Mesendoderm (in vitro differentiated cells): Measurements from ENCODE around the gene NHLRC4.

ENCODE experiments used
- DNase-seq: peaks from one replicate; pipeline ENCODE4 v3.0.0; 2013
- H2AK5ac ChIP-seq: 2 replicates; pipeline ENCODE4 v1.6.1; 2013; ENCODE audit warnings: low read length, inconsistent platforms
- H2BK120ac ChIP-seq: 2 replicates; pipeline ENCODE4 v1.6.1; 2013; ENCODE audit warnings: low read depth, mild to moderate bottlenecking, low read length, moderate library complexity, mixed read lengths
- H2BK15ac ChIP-seq: replicated peaks from 2 replicates; pipeline ENCODE4 v1.6.1; 2013; ENCODE audit warnings: low read depth, mild to moderate bottlenecking, moderate library complexity
- H2BK5ac ChIP-seq: 2 replicates; pipeline ENCODE4 v1.6.1; 2013; ENCODE audit warnings: low read length, inconsistent platforms
- H3K18ac ChIP-seq: 2 replicates; pipeline ENCODE4 v1.6.1; 2013; ENCODE audit warnings: mild to moderate bottlenecking, low read length, mixed read lengths
- H3K23ac ChIP-seq: one replicate; pipeline ENCODE4 v1.6.1; 2013; ENCODE audit warnings: low read length
- H3K27ac ChIP-seq: 2 replicates; pipeline ENCODE4 v1.5.1; 2013; ENCODE audit warnings: low read depth, mild to moderate bottlenecking, inconsistent platforms, low read length, moderate library complexity
- H3K27me3 ChIP-seq: 2 replicates; pipeline ENCODE4 v1.6.1; 2013; ENCODE audit warnings: low read length, control low read depth, mild to moderate bottlenecking, inconsistent platforms; ENCODE audit not compliant: insufficient read depth, poor library complexity
- H3K36me3 ChIP-seq: 2 replicates; pipeline ENCODE4 v1.6.1; 2013; ENCODE audit warnings: low read length, inconsistent platforms; ENCODE audit not compliant: control insufficient read depth, insufficient read depth
- H3K4ac ChIP-seq: one replicate; pipeline ENCODE4 v1.6.1; 2013; ENCODE audit warnings: low read depth, mild to moderate bottlenecking, low read length, moderate library complexity
- H3K4me1 ChIP-seq: 2 replicates; pipeline ENCODE4 v1.6.1; 2013; ENCODE audit warnings: low read depth, low read length, inconsistent platforms; ENCODE audit not compliant: control insufficient read depth
- H3K4me2 ChIP-seq: 2 replicates; pipeline ENCODE4 v1.6.1; 2013; ENCODE audit warnings: low read length
- H3K4me3 ChIP-seq: 2 replicates; pipeline ENCODE4 v1.5.1; 2013; ENCODE audit warnings: mild to moderate bottlenecking, low read length
- H3K56ac ChIP-seq: one replicate; pipeline ENCODE4 v1.6.1; 2013; ENCODE audit warnings: low read length
- H3K79me1 ChIP-seq: 2 replicates; pipeline ENCODE4 v1.6.1; 2013; ENCODE audit warnings: low read length, inconsistent platforms
- H3K79me2 ChIP-seq: 2 replicates; pipeline ENCODE4 v1.6.1; 2013; ENCODE audit warnings: mild to moderate bottlenecking, low read length; ENCODE audit not compliant: control insufficient read depth, insufficient read depth
- H3K9ac ChIP-seq: 2 replicates; pipeline ENCODE4 v1.6.1; 2013; ENCODE audit warnings: low read length, inconsistent platforms
- H4K5ac ChIP-seq: one replicate; pipeline ENCODE4 v1.6.1; 2013; ENCODE audit warnings: low read length
- H4K8ac ChIP-seq: one replicate; pipeline ENCODE4 v1.6.1; 2013; ENCODE audit warnings: low read depth, mild to moderate bottlenecking, control low read depth, low read length, moderate library complexity
- WGBS: extraction: QIAGEN DNeasy Blood & Tissue Kit; methylation state at CpG from one replicate; pipeline ENCODE4 v1.1.7; 2013; ENCODE audit warnings: low lambda C conversion rate, missing lambda C conversion rate; ENCODE audit not compliant: insufficient coverage; ENCODE audit errors: extremely low coverage; 5-methylcytosine and 5-hydroxymethylcytosine counted together

NHLRC4 gene

DNA sequence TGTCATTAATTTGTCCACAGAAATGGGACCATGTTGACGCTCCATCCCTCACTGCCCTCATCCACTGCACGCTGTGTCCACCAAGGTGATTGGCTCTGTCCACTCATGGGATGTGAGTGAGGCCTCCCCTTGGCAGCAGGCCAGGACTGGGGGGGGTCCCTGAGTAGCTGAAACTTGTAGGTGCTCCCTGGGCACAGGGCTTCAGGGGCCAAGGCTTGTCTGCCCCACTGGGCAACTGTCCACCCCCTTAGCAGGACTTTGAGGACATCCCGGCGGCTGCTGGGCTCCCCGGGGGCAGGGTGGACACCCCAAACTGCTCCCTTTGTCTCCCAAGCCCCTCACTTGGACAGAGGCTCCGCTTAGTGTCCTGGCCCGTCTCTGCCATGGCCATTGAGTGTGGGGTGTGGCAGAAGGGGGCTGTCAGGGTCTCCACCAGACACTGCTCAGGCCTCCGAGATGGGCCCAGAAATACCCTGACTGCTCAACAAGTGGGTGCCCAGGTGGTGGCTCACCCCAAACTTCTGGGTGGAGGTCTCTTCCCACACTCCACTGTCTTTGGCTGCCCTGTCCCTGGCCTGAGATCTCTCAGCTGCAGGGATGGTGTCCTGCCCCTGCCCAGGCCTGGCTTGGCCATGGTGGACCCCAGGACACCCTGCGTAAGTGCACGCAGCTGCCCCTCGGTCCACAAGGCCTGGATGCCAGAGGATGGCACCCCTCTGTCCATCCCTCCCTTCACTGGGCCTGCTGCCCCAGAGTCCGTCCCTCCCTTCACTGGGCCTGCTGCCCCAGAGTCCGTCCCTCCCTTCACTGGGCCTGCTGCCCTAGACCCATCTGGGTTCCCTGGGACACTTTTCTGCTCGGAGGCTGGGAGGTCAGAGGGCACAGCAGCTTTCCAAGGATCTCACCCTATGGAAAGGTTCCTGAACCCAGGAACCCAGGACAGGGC is 20.1 kb downstream of the NHLRC4 start:
- no peak overlapping the region for H2BK5ac ChIP-seq
- H3K79me1 ChIP-seq, result peaks cover 12% of the 10 kb centered on the region
- no peak for DNase-seq
- peaks cover 12% of the 10 kb centered on the region for H3K79me2 ChIP-seq
- no peak overlapping the region for H4K5ac ChIP-seq
- H2BK15ac ChIP-seq, result no peak overlapping the region
- H3K36me3 ChIP-seq, result no peaks in the 10 kb centered on the region
- no peak overlapping the region for H2AK5ac ChIP-seq
- H3K18ac ChIP-seq, result no peak overlapping the region
- no peak overlapping the region for H4K8ac ChIP-seq
- H2BK120ac ChIP-seq, result no peak overlapping the region
- H3K4ac ChIP-seq, result no peak overlapping the region
- WGBS, result no CpG with 5 or more reads among the region's 14 CpGs
- no peak overlapping the region for H3K9ac ChIP-seq
- no peaks in the 10 kb centered on the region for H3K27me3 ChIP-seq
- H3K4me2 ChIP-seq, result no peak overlapping the region
- H3K4me3 ChIP-seq, result no peak overlapping the region
- no peak overlapping the region for H3K27ac ChIP-seq
- H3K4me1 ChIP-seq, result peaks cover 3% of the 10 kb centered on the region
- no peak overlapping the region for H3K23ac ChIP-seq
- H3K56ac ChIP-seq, result no peak overlapping the region

DNA sequence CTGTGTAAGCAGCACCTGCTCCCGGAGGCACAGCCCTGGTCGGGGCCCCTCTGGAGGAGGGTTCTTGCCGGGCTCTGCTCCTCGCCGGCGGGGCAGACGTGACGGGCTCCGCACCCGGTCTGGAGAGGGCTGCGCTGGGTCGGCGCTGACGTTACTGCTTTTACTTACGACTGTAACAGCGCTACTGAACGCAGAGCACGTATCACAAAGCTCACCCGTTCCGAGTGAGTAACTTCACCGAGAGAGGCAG is 21.8 kb downstream of the NHLRC4 start:
- DNase-seq, result peak; percentile 72
- Histone ChIP-seq H3K27me3 (no peaks in the 10 kb centered on the region), H2BK120ac (no peak overlapping the region), H3K4me1 (peaks cover 3% of the 10 kb centered on the region), H3K36me3 (no peaks in the 10 kb centered on the region), H2BK15ac (no peak overlapping the region), H3K18ac (peak overlapping the region; percentile 53), H3K79me2 (peaks cover 12% of the 10 kb centered on the region), H4K8ac (no peak overlapping the region), H3K4me2 (peak overlapping the region; percentile 85), H4K5ac (no peak overlapping the region), H3K9ac (peak overlapping the region; percentile 97), H3K4me3 (peak overlapping the region; percentile 92), H2AK5ac (no peak overlapping the region), H3K79me1 (peaks cover 14% of the 10 kb centered on the region), H3K27ac (peak overlapping the region; percentile 97), H3K56ac (peak overlapping the region; percentile 100), H3K23ac (peak overlapping the region; percentile 89), H2BK5ac (peak overlapping the region; percentile 73), H3K4ac (peak overlapping the region; percentile 26)
- WGBS, result no CpG with 5 or more reads among the region's 21 CpGs

DNA sequence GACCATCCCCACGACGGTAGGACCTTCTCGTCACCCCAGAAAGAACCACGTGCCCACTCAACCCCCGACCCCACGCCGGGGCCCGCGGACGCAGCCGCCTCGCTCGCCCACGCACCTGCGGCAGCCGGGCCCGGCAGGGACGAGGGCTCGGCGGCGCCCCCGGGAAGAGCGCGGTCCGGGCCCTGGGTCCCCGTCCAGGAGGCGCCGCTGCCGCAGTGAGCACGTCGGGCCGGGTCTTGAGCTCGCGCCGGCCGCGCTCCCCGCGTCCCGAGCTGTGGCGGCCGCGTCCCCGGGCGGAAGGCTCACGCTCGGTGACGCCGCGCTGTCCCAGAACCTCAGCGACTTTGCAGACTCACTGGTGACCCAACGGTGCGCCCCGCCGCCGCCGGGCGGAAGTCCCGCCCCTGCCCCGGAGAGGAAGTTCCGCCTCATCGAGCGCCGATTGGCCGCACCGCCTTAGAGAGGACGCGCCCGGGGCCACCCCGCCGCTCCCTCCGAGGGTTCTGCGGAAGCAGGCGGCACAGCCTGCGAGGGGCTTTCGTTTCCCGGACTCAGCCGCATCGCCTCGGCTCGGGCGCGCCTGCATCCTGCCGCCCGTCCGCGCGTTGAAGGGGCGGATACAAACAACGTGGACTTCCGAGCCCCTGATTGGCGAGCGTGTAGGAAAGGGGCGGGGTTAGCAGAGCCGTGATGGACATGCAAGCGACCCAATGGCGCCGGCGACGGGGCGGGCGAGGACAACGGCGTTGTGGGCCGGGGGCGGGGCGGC is 22.3 kb downstream of the NHLRC4 start:
- H2BK120ac ChIP-seq, result no peak overlapping the region
- H3K4me2 ChIP-seq, result peak overlapping the region; percentile 85
- no peaks in the 10 kb centered on the region for H3K27me3 ChIP-seq
- H3K56ac ChIP-seq, result peak overlapping the region; percentile 100
- no peaks in the 10 kb centered on the region for H3K36me3 ChIP-seq
- DNase-seq, result peak; percentile 97
- H3K23ac ChIP-seq, result peak overlapping the region; percentile 89
- H2AK5ac ChIP-seq, result no peak overlapping the region
- peaks cover 14% of the 10 kb centered on the region for H3K79me1 ChIP-seq
- H3K4me3 ChIP-seq, result peak overlapping the region; percentile 92
- H3K27ac ChIP-seq, result peak overlapping the region; percentile 97
- H4K5ac ChIP-seq, result no peak overlapping the region
- H3K9ac ChIP-seq, result peak overlapping the region; percentile 97
- H2BK15ac ChIP-seq, result no peak overlapping the region
- peaks cover 3% of the 10 kb centered on the region for H3K4me1 ChIP-seq
- peak overlapping the region; percentile 86 for H3K18ac ChIP-seq
- H2BK5ac ChIP-seq, result peak overlapping the region; percentile 99
- H3K79me2 ChIP-seq, result peaks cover 12% of the 10 kb centered on the region
- peak overlapping the region; percentile 29 for H3K4ac ChIP-seq
- WGBS, result no CpG with 5 or more reads among the region's 107 CpGs
- no peak overlapping the region for H4K8ac ChIP-seq

DNA sequence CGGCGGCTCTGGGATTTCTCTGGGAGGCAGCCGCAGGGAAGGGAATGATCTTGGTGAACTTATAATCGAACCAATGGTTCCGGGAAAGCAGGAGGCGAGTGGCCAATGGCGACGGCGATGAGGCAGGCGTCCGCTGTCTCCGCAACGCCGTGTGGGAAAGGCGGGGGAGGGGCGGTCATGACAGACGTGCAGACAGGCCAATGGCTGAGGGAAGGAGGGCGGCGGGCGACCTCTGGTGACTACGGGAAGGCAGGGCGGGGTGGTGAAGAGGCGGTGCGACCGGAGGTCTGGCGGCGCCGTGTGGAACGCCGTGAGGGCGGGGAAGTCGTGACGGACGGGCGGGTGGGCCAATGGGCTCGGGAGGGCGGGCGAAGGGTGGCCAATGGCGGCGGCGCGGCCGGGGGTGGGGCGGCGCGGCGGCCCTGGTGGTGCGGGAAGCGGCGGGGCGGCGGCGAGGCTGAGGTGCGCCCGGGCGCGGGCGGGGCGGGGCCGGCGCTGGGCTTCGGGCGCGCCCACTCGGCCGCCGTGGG is 22.9 kb downstream of the NHLRC4 start, which contains the start of gene RAB40C:
TSS of gene RAB40C (plus strand) at position 409 of the 530 bp plus-strand sequence. CDS start 226 bp downstream, outside the sequence.
- H3K4me1 ChIP-seq, result peaks cover 3% of the 10 kb centered on the region
- peak within 1 kb of the TSS; percentile 100 for H3K56ac ChIP-seq
- no peak within 1 kb of the TSS for H2AK5ac ChIP-seq
- H2BK120ac ChIP-seq, result no peak within 1 kb of the TSS
- H4K8ac ChIP-seq, result no peak within 1 kb of the TSS
- H3K4me3 ChIP-seq, result peak within 1 kb of the TSS; percentile 92
- peak; percentile 98 for DNase-seq
- H3K36me3 ChIP-seq, result no peaks in the 10 kb centered on the region
- H3K4ac ChIP-seq, result peak within 1 kb of the TSS; percentile 29
- no peak within 1 kb of the TSS for H4K5ac ChIP-seq
- peak within 1 kb of the TSS; percentile 97 for H3K27ac ChIP-seq
- peak within 1 kb of the TSS; percentile 86 for H3K18ac ChIP-seq
- peak within 1 kb of the TSS; percentile 87 for H3K4me2 ChIP-seq
- no peaks in the 10 kb centered on the region for H3K27me3 ChIP-seq
- peak within 1 kb of the TSS; percentile 99 for H2BK5ac ChIP-seq
- H3K9ac ChIP-seq, result peak within 1 kb of the TSS; percentile 97
- H3K79me2 ChIP-seq, result peaks cover 12% of the 10 kb centered on the region
- H3K23ac ChIP-seq, result peak within 1 kb of the TSS; percentile 94
- peaks cover 16% of the 10 kb centered on the region for H3K79me1 ChIP-seq
- WGBS, result no CpG with 5 or more reads among the region's 67 CpGs
- H2BK15ac ChIP-seq, result no peak within 1 kb of the TSS

DNA sequence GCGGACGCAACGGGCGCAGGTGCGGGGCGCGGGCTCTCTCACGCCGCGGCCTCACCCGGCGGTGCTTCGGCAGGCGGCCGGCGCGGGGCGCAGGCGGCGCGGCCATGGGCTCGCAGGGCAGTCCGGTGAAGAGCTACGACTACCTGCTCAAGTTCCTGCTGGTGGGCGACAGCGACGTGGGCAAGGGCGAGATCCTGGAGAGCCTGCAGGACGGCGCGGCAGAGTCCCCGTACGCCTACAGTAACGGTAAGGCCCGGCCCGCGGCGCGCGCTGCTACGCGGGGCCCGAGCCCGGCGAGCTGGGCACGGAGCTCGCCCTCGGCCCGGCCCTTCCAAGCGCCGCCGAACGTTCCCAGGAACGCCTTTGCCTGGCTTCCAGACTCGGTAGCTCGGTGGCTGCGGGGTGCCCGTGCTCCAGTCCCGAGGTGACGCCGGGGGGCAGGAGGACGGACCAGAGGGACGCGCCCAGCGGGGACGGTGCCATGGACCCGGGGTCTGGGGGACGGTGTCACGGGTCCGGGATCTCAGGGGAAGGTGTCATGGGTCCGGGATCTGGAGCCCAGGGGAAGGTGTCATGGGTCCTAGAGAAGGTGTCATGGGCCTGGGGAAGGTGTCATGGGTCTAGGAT is 23.5 kb downstream of the NHLRC4 start:
- DNase-seq, result no peak
- no CpG with 5 or more reads among the region's 71 CpGs for WGBS
- Histone ChIP-seq H3K27ac (no peak overlapping the region), H3K4me2 (peak overlapping the region; percentile 87), H3K4me1 (peaks cover 3% of the 10 kb centered on the region), H3K18ac (peak overlapping the region; percentile 6), H4K5ac (no peak overlapping the region), H3K23ac (peak overlapping the region; percentile 66), H3K79me2 (peaks cover 12% of the 10 kb centered on the region), H2AK5ac (no peak overlapping the region), H2BK5ac (no peak overlapping the region), H3K9ac (peak overlapping the region; percentile 90), H4K8ac (no peak overlapping the region), H3K36me3 (no peaks in the 10 kb centered on the region), H3K56ac (peak overlapping the region; percentile 95), H3K4me3 (peak overlapping the region; percentile 85), H3K27me3 (no peaks in the 10 kb centered on the region), H2BK120ac (no peak overlapping the region), H3K4ac (no peak overlapping the region), H2BK15ac (no peak overlapping the region), H3K79me1 (peaks cover 18% of the 10 kb centered on the region)
